Measurements from ENCODE around the gene SLC12A2. TPM values are rescaled to one million over a fixed set of nuclear protein-coding genes. Genes with fewer than 3 reads are reported as not detected.

SLC12A2 gene
- total RNA-seq, 4 donors from 2014 or later, result 21.2 to 31.1 (median 27.1) TPM

- no peak for TF ChIP-seq CTCF (IDR thresholded peaks at IDR 0.05; ENCODE audit: low read depth)
These were observed 137.3 kb downstream of the SLC12A2 start for GRCh38 chr5:128220841-128221240.

GRCh38 chr5:128224336-128224735, 140.8 kb downstream of the SLC12A2 start:
- no peak for TF ChIP-seq CTCF (IDR thresholded peaks at IDR 0.05; ENCODE audit: low read depth)

GRCh38 chr5:128225245-128226030, 141.9 kb downstream of the SLC12A2 start:
- no peak for TF ChIP-seq CTCF (IDR thresholded peaks at IDR 0.05; ENCODE audit: low read depth)

GRCh38 chr5:128228008-128228407, 144.4 kb downstream of the SLC12A2 start:
- no peak for TF ChIP-seq CTCF (IDR thresholded peaks at IDR 0.05; ENCODE audit: low read depth)

GRCh38 chr5:128228521-128228920, 145.0 kb downstream of the SLC12A2 start:
- TF ChIP-seq CTCF (IDR thresholded peaks at IDR 0.05; ENCODE audit: low read depth), result no peak

GRCh38 chr5:128234928-128235641, 151.5 kb downstream of the SLC12A2 start:
- TF ChIP-seq CTCF (IDR thresholded peaks at IDR 0.05; ENCODE audit: low read depth), result no peak

GRCh38 chr5:128236334-128236733, 152.8 kb downstream of the SLC12A2 start:
- no peak for TF ChIP-seq CTCF (IDR thresholded peaks at IDR 0.05; ENCODE audit: low read depth)
